K562 (cell line): ENCODE results near the gene ATP5PF. TPM values are rescaled to one million over a fixed set of nuclear protein-coding genes. Genes with fewer than 3 reads are reported as not detected.
A peak's percentile ranks its signal among the peaks of the same experiment; 100 is the strongest.

Experiments
- ARNT ChIP-seq, 2 experiments: fragments of 450-650 bp; IDR thresholded peaks; 2 replicates each; pipeline ENCODE4 v1.6.1; 2016; ENCODE audit warnings: mild to moderate bottlenecking in 1 of 2
- ATF7 ChIP-seq: fragments of 450-650 bp; IDR thresholded peaks from 2 replicates; pipeline ENCODE4 v1.7.1; 2014; ENCODE audit warnings: mild to moderate bottlenecking, moderate library complexity
- CBFA2T2 ChIP-seq: fragments of 450-650 bp; conservative IDR thresholded peaks from 2 replicates; pipeline ENCODE4 v1.6.1; 2017; ENCODE audit warnings: mild to moderate bottlenecking
- KDM4B ChIP-seq, 2 experiments: fragments of 450-650 bp in 1 of 2; sonication (generic) in 1 of 2; IDR thresholded peaks; 2 replicates each; pipeline ENCODE4 v1.6.1; 2016 to 2017; ENCODE audit warnings: borderline replicate concordance in 2 of 2, antibody characterized with exemption in 1 of 2, low read depth in 1 of 2, mild to moderate bottlenecking in 1 of 2
- KLF16 ChIP-seq: IDR thresholded peaks from 2 replicates; pipeline ENCODE4 v1.6.1; 2016; ENCODE audit warnings: antibody characterized with exemption
- MEF2A ChIP-seq: IDR thresholded peaks from 2 replicates; pipeline ENCODE4 v1.6.1; 2011; ENCODE audit warnings: low read depth, mild to moderate bottlenecking, low read length, moderate library complexity; ENCODE audit not compliant: control insufficient read depth
- NFIX ChIP-seq: fragments of 250-450 bp; sonication (Bioruptor Pico); IDR thresholded peaks from 2 replicates; pipeline ENCODE4 v1.4.0; 2020; ENCODE audit warnings: low read depth, mild to moderate bottlenecking, moderate library complexity
- RNF219 ChIP-seq: fragments of 250-450 bp; sonication (Bioruptor Pico); IDR thresholded peaks from 2 replicates; pipeline ENCODE4 v1.5.0; 2022; ENCODE audit warnings: mild to moderate bottlenecking
- SETDB1 ChIP-seq: IDR thresholded peaks from one replicate; pipeline ENCODE4 v1.6.1; 2012; ENCODE audit warnings: low read length, control low read depth, inconsistent platforms
- SIN3A ChIP-seq, 2 experiments: fragments of 150-350 bp in 1 of 2; IDR thresholded peaks; 2 replicates each; pipeline ENCODE4 v1.6.1; 2011 to 2016; ENCODE audit warnings: borderline replicate concordance in 2 of 2, low read depth in 2 of 2, low read length in 2 of 2, mild to moderate bottlenecking in 2 of 2, moderate library complexity in 2 of 2; ENCODE audit not compliant: control insufficient read depth in 1 of 2
- SMARCE1 ChIP-seq: fragments of 450-650 bp; IDR thresholded peaks from 2 replicates; pipeline ENCODE4 v1.7.1; 2016; ENCODE audit warnings: mild to moderate bottlenecking
- SNRNP70 ChIP-seq: fragments of 200-400 bp; formaldehyde crosslinking; optimal IDR thresholded peaks from 2 replicates; pipeline ENCODE3; 2017; ENCODE audit warnings: low read depth, low read length
- ZNF785 ChIP-seq: fragments of 250-450 bp; sonication (Bioruptor Pico); IDR thresholded peaks from 2 replicates; pipeline ENCODE4 v1.4.0; 2020; ENCODE audit warnings: mild to moderate bottlenecking
- polyA plus RNA-seq, 8 experiments: library from polyadenylated mRNA; depleted of rRNA in 4 of 8; stranded (reverse) in 5 of 8; unstranded in 3 of 8; fragments of >200 nt; fragmentation: Nextera tagmentation in 2 of 8; fragmentation: Illumina TruSeq in 1 of 8; extraction: Ambion mirVana in 2 of 8; extraction: Trizol in 1 of 8; gene quantifications; 2 replicates each; pipeline versions ENCODE4 v1.2.1 to v1.2.3, GENCODE V29; 2011 to 2014; ENCODE audit warnings: inconsistent platforms in 1 of 8, missing spikeins in 1 of 8
- total RNA-seq, 7 experiments: library from RNA; depleted of rRNA in 6 of 7; stranded (reverse); fragments of >200 nt in 6 of 7; fragmentation: Illumina TruSeq in 2 of 7; extraction: Trizol in 2 of 7; gene quantifications; 2 replicates each; pipeline versions ENCODE4 v1.2.1 to v1.2.3, GENCODE V29; 2011 to 2021; ENCODE audit warnings: low replicate concordance in 1 of 7
- TF ChIP-seq, protein P1 (sequence below): sonication (generic); formaldehyde crosslinking; IDR thresholded peaks from 2 replicates; pipeline ENCODE4 v1.8.0; 2022; ENCODE audit warnings: mild to moderate bottlenecking, missing genetic modification reagents
- TF ChIP-seq, protein P2 (sequence below): fragments of 250-450 bp; sonication (Bioruptor Pico); IDR thresholded peaks from 2 replicates; pipeline ENCODE4 v1.4.0; 2020
- TF ChIP-seq, protein P3 (sequence below), 3 experiments: IDR thresholded peaks in 2 of 3; conservative IDR thresholded peaks in 1 of 3; 2 replicates each; pipeline ENCODE4 v1.5.1; 2011 to 2012; ENCODE audit warnings: low read length in 3 of 3, mild to moderate bottlenecking in 3 of 3, control low read depth in 2 of 3, improper control_type of control experiment in 1 of 3, inconsistent platforms in 1 of 3, low read depth in 1 of 3, mixed read lengths in 1 of 3, moderate library complexity in 1 of 3; ENCODE audit not compliant: insufficient read depth in 2 of 3

The ATP5PF gene
- total and polyA plus RNA-seq, 9 of the 15 experiments (the other 6 are each of a cell fraction or from before 2014, with no cell fraction given): 242 to 2,488 (median 533) TPM

DNA sequence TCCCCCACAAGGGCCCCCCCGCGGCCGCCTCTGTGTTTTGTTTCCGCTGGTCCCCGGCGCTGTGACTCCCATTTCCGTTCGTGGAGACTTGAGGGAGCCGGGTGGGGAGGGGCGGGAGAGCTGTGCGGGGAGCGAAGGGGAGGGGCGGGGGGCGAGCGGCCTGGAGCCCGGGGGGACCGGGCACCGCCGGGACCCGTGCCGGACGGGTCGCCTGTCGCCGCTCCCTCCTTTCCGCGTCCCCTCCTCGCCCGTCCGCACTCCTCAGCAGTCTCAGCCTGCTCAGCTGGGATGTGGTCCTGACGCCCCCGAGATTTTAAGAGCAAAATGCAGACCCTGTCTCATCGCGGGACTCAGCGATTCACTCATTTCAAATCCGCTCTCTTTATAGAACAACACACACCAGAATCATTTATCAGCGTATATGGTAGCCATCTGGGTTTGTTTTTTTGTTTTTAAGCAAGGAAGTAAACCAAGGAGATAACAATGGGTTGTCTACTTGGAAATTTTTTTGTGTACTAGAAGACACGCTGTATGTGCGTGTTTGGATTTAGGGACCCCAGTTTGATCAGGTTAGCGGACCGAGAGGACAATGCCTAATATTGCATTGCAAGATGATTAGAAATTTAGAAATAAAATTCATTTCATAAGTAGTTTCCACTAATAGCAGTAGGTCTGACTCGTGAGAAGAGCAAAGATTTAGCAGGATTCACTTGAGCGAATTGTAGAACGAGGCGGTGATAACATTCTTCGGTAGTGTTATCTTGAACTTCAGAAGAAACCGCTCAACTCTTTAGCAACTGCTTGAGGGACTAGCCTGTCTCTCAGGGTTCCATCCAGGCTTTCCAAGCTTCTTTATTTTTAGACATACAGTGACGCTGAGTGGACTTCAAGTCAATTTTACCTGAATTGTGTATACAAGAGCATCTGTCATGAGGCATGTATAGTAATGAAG lies 1.2 kb upstream of the ATP5PF start (continued):
- TF ChIP-seq, protein P1, sequence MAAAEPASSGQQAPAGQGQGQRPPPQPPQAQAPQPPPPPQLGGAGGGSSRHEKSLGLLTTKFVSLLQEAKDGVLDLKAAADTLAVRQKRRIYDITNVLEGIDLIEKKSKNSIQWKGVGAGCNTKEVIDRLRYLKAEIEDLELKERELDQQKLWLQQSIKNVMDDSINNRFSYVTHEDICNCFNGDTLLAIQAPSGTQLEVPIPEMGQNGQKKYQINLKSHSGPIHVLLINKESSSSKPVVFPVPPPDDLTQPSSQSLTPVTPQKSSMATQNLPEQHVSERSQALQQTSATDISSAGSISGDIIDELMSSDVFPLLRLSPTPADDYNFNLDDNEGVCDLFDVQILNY: no peak
- TF ChIP-seq SNRNP70 (no peak), KLF16 (peak; percentile 12; the same call in 1 of the 2 replicates), ARNT (IDR thresholded peaks at IDR 0.05) (0 out of 4 replicates have a peak, but pooled peaks of 1 of the 2 experiments have one; percentile 14), MEF2A (peak; percentile 63; the same call in 1 of the 2 replicates), NFIX (CRISPR knock-in tag) (no peak), ZNF785 (no peak), SETDB1 (no peak), SIN3A (IDR thresholded peaks at IDR 0.05; ENCODE audit: borderline replicate concordance in 2 of 2, control insufficient read depth in 1 of 2, low read depth in 2 of 2, low read length in 2 of 2) (0 out of 4 replicates have a peak, but pooled peaks of 1 of the 2 experiments have one; percentile 6), SMARCE1 (peak; percentile 42), RNF219 (CRISPR knock-in tag) (no peak), CBFA2T2 (no peak), KDM4B (IDR thresholded peaks at IDR 0.05; ENCODE audit: borderline replicate concordance in 2 of 2, low read depth in 1 of 2) (peak in 1 of 2 experiments; percentile 96; a peak in 2 of 4 replicates), ATF7 (no peak)
- TF ChIP-seq, protein P2, sequence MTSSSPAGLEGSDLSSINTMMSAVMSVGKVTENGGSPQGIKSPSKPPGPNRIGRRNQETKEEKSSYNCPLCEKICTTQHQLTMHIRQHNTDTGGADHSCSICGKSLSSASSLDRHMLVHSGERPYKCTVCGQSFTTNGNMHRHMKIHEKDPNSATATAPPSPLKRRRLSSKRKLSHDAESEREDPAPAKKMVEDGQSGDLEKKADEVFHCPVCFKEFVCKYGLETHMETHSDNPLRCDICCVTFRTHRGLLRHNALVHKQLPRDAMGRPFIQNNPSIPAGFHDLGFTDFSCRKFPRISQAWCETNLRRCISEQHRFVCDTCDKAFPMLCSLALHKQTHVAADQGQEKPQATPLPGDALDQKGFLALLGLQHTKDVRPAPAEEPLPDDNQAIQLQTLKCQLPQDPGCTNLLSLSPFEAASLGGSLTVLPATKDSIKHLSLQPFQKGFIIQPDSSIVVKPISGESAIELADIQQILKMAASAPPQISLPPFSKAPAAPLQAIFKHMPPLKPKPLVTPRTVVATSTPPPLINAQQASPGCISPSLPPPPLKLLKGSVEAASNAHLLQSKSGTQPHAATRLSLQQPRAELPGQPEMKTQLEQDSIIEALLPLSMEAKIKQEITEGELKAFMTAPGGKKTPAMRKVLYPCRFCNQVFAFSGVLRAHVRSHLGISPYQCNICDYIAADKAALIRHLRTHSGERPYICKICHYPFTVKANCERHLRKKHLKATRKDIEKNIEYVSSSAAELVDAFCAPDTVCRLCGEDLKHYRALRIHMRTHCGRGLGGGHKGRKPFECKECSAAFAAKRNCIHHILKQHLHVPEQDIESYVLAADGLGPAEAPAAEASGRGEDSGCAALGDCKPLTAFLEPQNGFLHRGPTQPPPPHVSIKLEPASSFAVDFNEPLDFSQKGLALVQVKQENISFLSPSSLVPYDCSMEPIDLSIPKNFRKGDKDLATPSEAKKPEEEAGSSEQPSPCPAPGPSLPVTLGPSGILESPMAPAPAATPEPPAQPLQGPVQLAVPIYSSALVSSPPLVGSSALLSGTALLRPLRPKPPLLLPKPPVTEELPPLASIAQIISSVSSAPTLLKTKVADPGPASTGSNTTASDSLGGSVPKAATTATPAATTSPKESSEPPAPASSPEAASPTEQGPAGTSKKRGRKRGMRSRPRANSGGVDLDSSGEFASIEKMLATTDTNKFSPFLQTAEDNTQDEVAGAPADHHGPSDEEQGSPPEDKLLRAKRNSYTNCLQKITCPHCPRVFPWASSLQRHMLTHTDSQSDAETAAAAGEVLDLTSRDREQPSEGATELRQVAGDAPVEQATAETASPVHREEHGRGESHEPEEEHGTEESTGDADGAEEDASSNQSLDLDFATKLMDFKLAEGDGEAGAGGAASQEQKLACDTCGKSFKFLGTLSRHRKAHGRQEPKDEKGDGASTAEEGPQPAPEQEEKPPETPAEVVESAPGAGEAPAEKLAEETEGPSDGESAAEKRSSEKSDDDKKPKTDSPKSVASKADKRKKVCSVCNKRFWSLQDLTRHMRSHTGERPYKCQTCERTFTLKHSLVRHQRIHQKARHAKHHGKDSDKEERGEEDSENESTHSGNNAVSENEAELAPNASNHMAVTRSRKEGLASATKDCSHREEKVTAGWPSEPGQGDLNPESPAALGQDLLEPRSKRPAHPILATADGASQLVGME (CRISPR knock-in tag): no peak
- TF ChIP-seq, protein P3, sequence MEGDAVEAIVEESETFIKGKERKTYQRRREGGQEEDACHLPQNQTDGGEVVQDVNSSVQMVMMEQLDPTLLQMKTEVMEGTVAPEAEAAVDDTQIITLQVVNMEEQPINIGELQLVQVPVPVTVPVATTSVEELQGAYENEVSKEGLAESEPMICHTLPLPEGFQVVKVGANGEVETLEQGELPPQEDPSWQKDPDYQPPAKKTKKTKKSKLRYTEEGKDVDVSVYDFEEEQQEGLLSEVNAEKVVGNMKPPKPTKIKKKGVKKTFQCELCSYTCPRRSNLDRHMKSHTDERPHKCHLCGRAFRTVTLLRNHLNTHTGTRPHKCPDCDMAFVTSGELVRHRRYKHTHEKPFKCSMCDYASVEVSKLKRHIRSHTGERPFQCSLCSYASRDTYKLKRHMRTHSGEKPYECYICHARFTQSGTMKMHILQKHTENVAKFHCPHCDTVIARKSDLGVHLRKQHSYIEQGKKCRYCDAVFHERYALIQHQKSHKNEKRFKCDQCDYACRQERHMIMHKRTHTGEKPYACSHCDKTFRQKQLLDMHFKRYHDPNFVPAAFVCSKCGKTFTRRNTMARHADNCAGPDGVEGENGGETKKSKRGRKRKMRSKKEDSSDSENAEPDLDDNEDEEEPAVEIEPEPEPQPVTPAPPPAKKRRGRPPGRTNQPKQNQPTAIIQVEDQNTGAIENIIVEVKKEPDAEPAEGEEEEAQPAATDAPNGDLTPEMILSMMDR (IDR thresholded peaks at IDR 0.05 in 2 of 3, conservative IDR thresholded peaks at IDR 0.05 in 1 of 3; ENCODE audit: insufficient read depth in 2 of 3, low read depth in 1 of 3, low read length in 3 of 3): no peak
